Skin epidermis (tissue), 12 donors: ENCODE measurements around the gene GALNT9.
"Not testable (repeated sequence)": the region's sequence is repeated elsewhere in the genome, so short reads cannot be mapped to it uniquely, and the experiment has no call there.

ENCODE experiments used
- H3K27ac ChIP-seq, 21 experiments: fragments of 200-600 bp; sonication (generic) in 11 of 21; one replicate each; pipeline ENCODE4 v1.5.0; 2020; ENCODE audit warnings: mild to moderate bottlenecking in 3 of 21, inconsistent platforms in 2 of 21, moderate library complexity in 2 of 21
- H3K4me3 ChIP-seq, 7 experiments: fragments of 200-600 bp; sonication (generic) in 2 of 7; one replicate each; pipeline ENCODE4 v1.5.0; 2020; ENCODE audit warnings: inconsistent platforms in 2 of 7, mild to moderate bottlenecking in 2 of 7, moderate library complexity in 1 of 7

GALNT9 gene

GRCh38 chr12:132158677-132159554 is 170.5 kb downstream of the GALNT9 start:
- H3K4me3 ChIP-seq = no peak overlapping the region
- no peak overlapping the region for H3K27ac ChIP-seq

- no peak overlapping the region for H3K4me3 ChIP-seq
- H3K27ac ChIP-seq = no peak overlapping the region
Measured at GRCh38 chr12:132157733-132158409, 171.5 kb downstream of the GALNT9 start.

- no peak overlapping the region for H3K27ac ChIP-seq
- H3K4me3 ChIP-seq = no peak overlapping the region
Measured at GRCh38 chr12:132156573-132157325, 172.6 kb downstream of the GALNT9 start.

- Histone ChIP-seq H3K4me3 (no peak overlapping the region), H3K27ac (no peak overlapping the region)
Measured at GRCh38 chr12:132155771-132156572, 173.4 kb downstream of the GALNT9 start.

GRCh38 chr12:132154941-132155770 is 174.2 kb downstream of the GALNT9 start:
- H3K27ac ChIP-seq = no peak overlapping the region
- no peak overlapping the region for H3K4me3 ChIP-seq

- H3K27ac ChIP-seq = no peak overlapping the region
- no peak overlapping the region for H3K4me3 ChIP-seq
Measured at GRCh38 chr12:132154341-132154761, 175.0 kb downstream of the GALNT9 start.

GRCh38 chr12:132153501-132154340 is 175.7 kb downstream of the GALNT9 start:
- H3K27ac ChIP-seq = no peak overlapping the region
- no peak overlapping the region for H3K4me3 ChIP-seq

GRCh38 chr12:132152953-132153352 is 176.4 kb downstream of the GALNT9 start:
- Histone ChIP-seq H3K4me3 (no peak overlapping the region), H3K27ac (peak overlapping the region in 1 of 21 experiments; percentile 22)

GRCh38 chr12:132152411-132152821 is 177.0 kb downstream of the GALNT9 start:
- H3K27ac ChIP-seq = no peak overlapping the region

GRCh38 chr12:132151766-132152410 is 177.5 kb downstream of the GALNT9 start:
- Histone ChIP-seq H3K27ac (no peak overlapping the region), H3K4me3 (no peak overlapping the region)

More at GRCh38 chr12:132152411-132152821, 177.0 kb downstream of the GALNT9 start:
- H3K4me3 ChIP-seq = no peak overlapping the region

- Histone ChIP-seq H3K27ac (no peak overlapping the region), H3K4me3 (no peak overlapping the region)
Measured at GRCh38 chr12:132151145-132151765, 178.1 kb downstream of the GALNT9 start.

- no peak overlapping the region for H3K4me3 ChIP-seq
- no peak overlapping the region for H3K27ac ChIP-seq
Measured at GRCh38 chr12:132150780-132151144, 178.6 kb downstream of the GALNT9 start.

GRCh38 chr12:132149526-132149925 is 179.9 kb downstream of the GALNT9 start:
- not testable (repeated sequence) for H3K4me3 ChIP-seq, H3K27ac ChIP-seq

- peak overlapping the region in 1 of 21 experiments; percentile 26 for H3K27ac ChIP-seq
- H3K4me3 ChIP-seq = no peak overlapping the region
Measured at GRCh38 chr12:132148368-132149045, 180.9 kb downstream of the GALNT9 start.

- no peak overlapping the region for H3K4me3 ChIP-seq
- peak overlapping the region in 1 of 21 experiments; percentile 26 for H3K27ac ChIP-seq
Measured at GRCh38 chr12:132147423-132148367, 181.7 kb downstream of the GALNT9 start.
